ENCODE data around the gene IGSF9. TPM values are rescaled to one million over a fixed set of nuclear protein-coding genes. Genes with fewer than 3 reads are reported as not detected.

IGSF9 gene
- total RNA-seq, 4 donors from 2014 or later, result 0.29 to 6.2 (median 1.2) TPM; not detected in 1

GRCh38 chr1:159918352-159919200, 26.8 kb downstream of the IGSF9 start:
- Histone ChIP-seq H3K36me3 (no peaks in the 10 kb centered on the region), H3K4me1 (peaks cover 0 to 9% of the 10 kb centered on the region in 2 donors), H3K27me3 (no peaks in the 10 kb centered on the region), H3K4me3 (no peak overlapping the region), H3K27ac (no peak overlapping the region), H3K9me3 (no peaks in the 10 kb centered on the region)
- TF ChIP-seq POLR2A (IDR thresholded peaks at IDR 0.05) (no peak), CTCF (IDR thresholded peaks at IDR 0.05) (no peak)
- DNase-seq, result no peak
- intact Hi-C loops (cut with DNase I; ENCODE audit: low total_unique reads), result no loop called here

GRCh38 chr1:159917533-159918351, 27.7 kb downstream of the IGSF9 start:
- H3K4me1 ChIP-seq, result peaks cover 0 to 7% of the 10 kb centered on the region in 2 donors
- intact Hi-C loops (cut with DNase I; ENCODE audit: low total_unique reads), result no loop called here

GRCh38 chr1:159916242-159917051, 29.0 kb downstream of the IGSF9 start:
- Histone ChIP-seq H3K36me3 (no peaks in the 10 kb centered on the region), H3K27ac (peak overlapping the region; percentile 15 to 61)
- intact Hi-C loops (cut with DNase I; ENCODE audit: low total_unique reads), result no loop called here

More at GRCh38 chr1:159917533-159918351, 27.7 kb downstream of the IGSF9 start:
- no peak for DNase-seq
- Histone ChIP-seq H3K27ac (no peak overlapping the region), H3K4me3 (no peak overlapping the region), H3K27me3 (no peaks in the 10 kb centered on the region), H3K36me3 (no peaks in the 10 kb centered on the region), H3K9me3 (no peaks in the 10 kb centered on the region)
- no peak for TF ChIP-seq CTCF (IDR thresholded peaks at IDR 0.05)
- TF ChIP-seq POLR2A (IDR thresholded peaks at IDR 0.05), result no peak

GRCh38 chr1:159915571-159916241, 29.7 kb downstream of the IGSF9 start:
- H3K36me3 ChIP-seq, result no peaks in the 10 kb centered on the region
- DNase-seq, result no peak
- H3K4me1 ChIP-seq, result no peaks in the 10 kb centered on the region
- no peak for TF ChIP-seq CTCF (IDR thresholded peaks at IDR 0.05)
- no peak for TF ChIP-seq POLR2A (IDR thresholded peaks at IDR 0.05)
- no peak overlapping the region for H3K4me3 ChIP-seq
- no peaks in the 10 kb centered on the region for H3K9me3 ChIP-seq
- no peaks in the 10 kb centered on the region for H3K27me3 ChIP-seq
- peak overlapping the region; percentile 15 to 61 for H3K27ac ChIP-seq
- intact Hi-C loops (cut with DNase I; ENCODE audit: low total_unique reads), result no loop called here

More at GRCh38 chr1:159916242-159917051, 29.0 kb downstream of the IGSF9 start:
- H3K27me3 ChIP-seq, result no peaks in the 10 kb centered on the region
- H3K9me3 ChIP-seq, result no peaks in the 10 kb centered on the region
- no peak for DNase-seq
- H3K4me3 ChIP-seq, result no peak overlapping the region
- no peaks in the 10 kb centered on the region for H3K4me1 ChIP-seq
- TF ChIP-seq POLR2A (IDR thresholded peaks at IDR 0.05) (no peak), CTCF (IDR thresholded peaks at IDR 0.05) (no peak)

All from uterus (tissue), 4 donors.